Ammon's horn (tissue), 1 donor: ENCODE data around the gene TRPV6.

Experiments used
- DNase-seq: peaks from one replicate; pipeline ENCODE4 v3.0.0-alpha.2; 2016; ENCODE audit warnings: low spot score

Gene TRPV6

GRCh38 chr7:142885311-142886230 is at the start of gene TRPV6:
Gene TRPV6, minus strand, starts transcription at chr7:142885745.
- DNase-seq: no peak

- no peak for DNase-seq
These were observed 48.5 kb upstream of the TRPV6 start for GRCh38 chr7:142934056-142934455.

DNA sequence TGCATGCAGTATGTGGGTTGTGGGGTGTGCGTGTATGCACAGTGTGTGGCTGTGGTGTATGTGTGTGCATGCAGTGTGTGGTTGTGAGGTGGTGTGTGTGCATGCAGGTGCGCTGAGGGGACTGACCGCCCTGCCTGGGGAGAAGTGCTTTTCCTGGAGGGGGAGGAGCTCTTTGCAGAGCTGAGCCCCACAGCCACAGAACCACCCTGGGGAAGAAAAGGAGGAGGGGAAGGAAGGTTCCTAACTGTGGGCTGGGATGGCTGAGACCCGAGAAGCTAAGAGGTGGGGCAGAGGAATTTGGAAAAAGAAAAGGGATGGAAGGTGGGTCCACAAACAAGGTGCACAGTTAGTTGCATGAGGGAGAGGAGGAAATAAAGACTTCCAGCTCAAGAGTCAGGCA is 48.1 kb upstream of the TRPV6 start, which contains the start of gene TRPV5:
Gene TRPV5 (minus strand): TSS at position 123 of the 400 bp plus-strand sequence. CDS start 287 bp downstream, outside the sequence.
- no peak for DNase-seq

- DNase-seq: no peak
These were observed 47.5 kb upstream of the TRPV6 start for GRCh38 chr7:142933092-142933475.

- DNase-seq: no peak
These were observed 47.0 kb upstream of the TRPV6 start for GRCh38 chr7:142932386-142933091.

DNA sequence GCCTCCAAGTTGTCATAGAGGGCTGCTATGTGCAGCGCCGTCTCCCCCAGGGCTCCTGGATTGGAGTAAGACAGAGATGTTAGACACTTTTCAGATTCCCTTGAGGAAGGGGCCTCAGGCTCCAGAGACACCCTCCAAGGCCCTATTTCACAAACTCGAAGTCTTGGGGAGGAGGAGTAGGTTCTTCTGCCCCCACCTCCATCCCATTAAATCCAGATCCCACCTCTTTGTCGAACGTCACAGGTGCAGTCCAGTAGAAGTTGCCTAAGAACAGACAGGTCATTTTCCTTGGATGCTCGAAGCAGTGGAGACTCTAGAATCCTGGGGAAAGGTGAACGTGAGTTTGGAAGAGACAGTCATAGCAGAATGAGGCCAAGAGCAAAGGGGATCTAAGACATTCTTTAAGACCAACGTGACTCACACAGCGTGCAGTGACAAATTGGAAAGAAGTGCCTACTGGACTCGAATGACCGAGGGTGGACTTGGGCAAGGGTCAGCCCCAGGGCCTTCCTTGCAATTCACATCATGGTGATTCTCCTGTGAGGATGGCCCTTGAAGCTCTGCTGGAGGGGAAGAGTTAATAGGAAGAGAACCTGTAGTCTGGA is 44.7 kb upstream of the TRPV6 start:
- no peak for DNase-seq

DNA sequence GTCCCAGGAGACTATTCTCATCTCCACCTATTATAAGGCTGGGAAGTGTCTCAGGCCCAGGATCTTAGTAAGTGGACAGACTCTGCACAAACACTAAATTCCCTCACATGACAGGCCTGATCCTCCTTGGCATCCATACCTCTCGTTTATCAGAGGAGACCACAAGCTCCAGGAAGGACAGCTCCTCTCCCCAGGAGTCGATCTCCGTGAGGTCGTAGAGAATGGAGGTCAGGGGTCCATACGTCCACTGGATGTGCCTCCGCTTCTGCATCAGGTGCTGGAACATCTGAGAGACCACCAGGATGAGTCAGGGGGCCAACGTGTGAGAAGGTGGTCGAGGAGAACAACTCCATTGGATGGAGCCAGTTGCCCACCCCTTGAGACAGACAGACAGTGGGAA is 42.4 kb upstream of the TRPV6 start:
- DNase-seq: no peak

- peak; percentile 24 for DNase-seq
These were observed 41.7 kb upstream of the TRPV6 start for GRCh38 chr7:142927085-142927745.

- DNase-seq: no peak
These were observed 39.9 kb upstream of the TRPV6 start for GRCh38 chr7:142925413-142925812.

DNA sequence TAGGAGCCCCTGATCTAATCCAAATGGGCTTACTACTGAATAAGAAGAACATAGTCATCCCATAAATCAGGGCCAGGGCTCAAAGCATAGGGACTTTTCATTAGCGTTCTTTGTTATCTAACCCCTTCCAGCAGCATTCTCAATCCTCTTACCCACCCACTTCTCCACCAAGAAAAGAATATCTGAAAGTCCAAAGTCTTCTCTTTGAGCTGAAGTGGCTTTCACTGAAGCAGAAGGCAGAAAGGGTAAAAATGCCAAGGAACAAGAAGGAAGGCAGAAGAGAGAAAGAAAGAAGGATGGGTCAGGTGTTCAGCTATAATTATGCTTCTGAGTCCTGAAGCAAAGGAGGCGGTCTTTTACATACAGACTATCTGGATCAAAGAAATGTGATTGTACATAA is 37.8 kb upstream of the TRPV6 start:
- DNase-seq: no peak

DNA sequence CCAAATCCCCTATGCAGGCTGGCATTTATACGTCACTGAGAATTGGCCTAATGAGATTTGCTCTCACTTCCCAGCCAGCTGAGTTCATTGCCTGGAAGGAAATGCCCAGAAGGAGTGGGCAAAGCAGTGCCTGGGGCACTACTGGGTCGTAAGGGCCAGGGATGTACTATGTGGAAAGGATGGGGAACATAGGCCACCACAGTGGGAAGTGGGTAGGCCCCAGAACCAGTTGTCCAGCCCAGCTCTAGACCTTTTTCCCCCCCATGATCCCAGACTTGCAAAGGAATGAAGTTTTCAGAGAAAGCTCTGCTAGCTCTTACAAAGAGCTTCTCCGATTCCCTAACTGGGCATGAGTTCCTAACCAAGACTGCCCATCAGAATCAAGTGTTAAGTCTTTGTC is 34.1 kb upstream of the TRPV6 start:
- no peak for DNase-seq

- DNase-seq: no peak
These were observed 33.4 kb upstream of the TRPV6 start for GRCh38 chr7:142918901-142919300.

GRCh38 chr7:142917447-142917846 is 31.9 kb upstream of the TRPV6 start:
- DNase-seq: no peak

GRCh38 chr7:142916508-142916907 is 31.0 kb upstream of the TRPV6 start:
- DNase-seq: no peak

DNA sequence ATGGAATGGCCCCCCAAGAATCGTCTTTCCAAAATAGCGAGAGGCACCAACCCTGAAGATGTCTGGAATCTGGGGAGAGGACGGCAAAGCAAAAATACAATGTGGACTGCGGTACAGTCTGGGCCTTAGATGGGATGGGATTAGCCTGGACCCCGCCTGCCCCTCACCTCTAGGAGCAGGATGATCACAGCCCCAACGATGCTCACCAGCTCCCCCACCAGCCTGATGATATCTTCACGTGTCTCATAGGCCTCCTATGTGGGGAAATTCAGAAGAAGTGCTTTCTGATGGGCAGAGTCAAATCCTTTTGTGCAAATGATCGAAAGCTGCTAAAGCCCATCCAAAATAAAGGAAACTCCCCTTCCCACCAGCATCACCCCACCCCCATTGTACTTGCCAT is 29.8 kb upstream of the TRPV6 start:
- DNase-seq: no peak

- DNase-seq: no peak
These were observed 28.6 kb upstream of the TRPV6 start for GRCh38 chr7:142914121-142914520.

DNA sequence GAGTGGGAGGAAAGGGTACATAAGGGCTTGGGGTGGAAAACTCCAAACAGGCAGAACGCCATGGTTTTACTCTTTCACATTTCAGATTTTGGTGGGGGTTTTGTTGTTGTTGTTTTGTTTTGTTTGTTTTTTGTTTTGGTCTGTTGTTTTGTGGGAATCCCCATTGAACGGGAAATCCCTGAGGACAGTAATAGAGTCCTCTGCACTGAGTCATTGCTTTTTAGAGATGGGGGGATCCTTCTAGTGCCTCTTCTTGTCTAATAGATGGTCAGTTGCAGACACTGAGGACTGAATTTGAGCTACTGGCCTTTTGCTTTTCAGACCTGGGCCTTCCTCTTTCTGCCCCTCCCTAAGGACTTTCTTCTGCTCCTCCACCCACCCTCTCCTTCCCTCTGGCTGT is 28.0 kb upstream of the TRPV6 start:
- DNase-seq: no peak

- no peak for DNase-seq
These were observed 27.5 kb upstream of the TRPV6 start for GRCh38 chr7:142913051-142913450.

- no peak for DNase-seq
These were observed 24.9 kb upstream of the TRPV6 start for GRCh38 chr7:142910481-142910880.

- no peak for DNase-seq
These were observed 24.5 kb upstream of the TRPV6 start for GRCh38 chr7:142910031-142910433.

- DNase-seq: peak; percentile 23
These were observed 23.7 kb upstream of the TRPV6 start for GRCh38 chr7:142908921-142909890.
